GM19328 (cell line): ENCODE data around the gene CLEC4G.
"Not testable (repeated sequence)": the region's sequence is repeated elsewhere in the genome, so short reads cannot be mapped to it uniquely, and the experiment has no call there.

ENCODE experiments used
- ATAC-seq: cut with Tn5 transposase; IDR thresholded peaks from one replicate; pipeline ENCODE4 v1.9.1; 2021; ENCODE audit warnings: mild to moderate bottlenecking, moderate library complexity; ENCODE audit not compliant: unreplicated experiment

CLEC4G gene, protein sequence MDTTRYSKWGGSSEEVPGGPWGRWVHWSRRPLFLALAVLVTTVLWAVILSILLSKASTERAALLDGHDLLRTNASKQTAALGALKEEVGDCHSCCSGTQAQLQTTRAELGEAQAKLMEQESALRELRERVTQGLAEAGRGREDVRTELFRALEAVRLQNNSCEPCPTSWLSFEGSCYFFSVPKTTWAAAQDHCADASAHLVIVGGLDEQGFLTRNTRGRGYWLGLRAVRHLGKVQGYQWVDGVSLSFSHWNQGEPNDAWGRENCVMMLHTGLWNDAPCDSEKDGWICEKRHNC

DNA sequence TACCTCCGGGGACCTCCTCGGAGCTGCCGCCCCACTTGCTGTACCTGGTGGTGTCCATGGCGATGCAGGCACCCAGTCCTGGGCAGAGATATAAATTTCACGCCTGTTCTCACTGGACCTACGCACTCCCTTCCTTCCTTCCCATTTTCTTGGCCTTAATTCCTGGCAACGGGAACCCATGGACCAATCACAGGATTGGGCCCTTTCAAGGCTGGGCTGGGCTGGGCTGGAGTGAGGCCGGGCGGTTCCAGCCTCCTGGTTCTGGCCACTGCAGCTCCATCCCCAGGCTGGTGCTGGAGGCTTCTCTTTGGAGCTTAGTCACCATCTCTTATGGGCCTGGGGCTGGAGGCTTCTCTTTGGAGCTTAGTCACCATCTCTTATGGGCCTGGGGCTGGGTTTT is at the start of gene CLEC4G:
Gene CLEC4G (minus strand): TSS at position 66 of the 400 bp plus-strand sequence. CDS start 8 bp downstream, at position 58.
- ATAC-seq, result no peak

DNA sequence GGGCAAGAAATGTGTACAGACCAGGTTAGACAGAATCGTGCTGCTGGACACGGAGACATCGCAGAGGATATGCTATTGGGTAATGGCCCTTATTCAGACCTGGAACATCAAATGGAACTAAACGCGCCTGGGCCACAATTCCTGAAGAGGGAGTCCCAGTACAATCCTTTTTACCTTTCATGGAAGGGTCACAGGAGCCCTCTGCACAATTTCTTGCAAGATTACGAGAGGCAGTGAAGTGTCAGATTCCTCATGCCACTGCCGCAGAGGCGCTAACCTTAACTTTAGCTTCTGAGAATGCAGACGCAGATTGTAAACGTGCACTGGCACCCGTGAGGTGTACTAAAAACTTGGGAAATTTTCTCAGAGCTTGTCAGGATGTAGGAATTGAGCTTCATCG is 49.2 kb upstream of the CLEC4G start:
- ATAC-seq, result no peak

DNA sequence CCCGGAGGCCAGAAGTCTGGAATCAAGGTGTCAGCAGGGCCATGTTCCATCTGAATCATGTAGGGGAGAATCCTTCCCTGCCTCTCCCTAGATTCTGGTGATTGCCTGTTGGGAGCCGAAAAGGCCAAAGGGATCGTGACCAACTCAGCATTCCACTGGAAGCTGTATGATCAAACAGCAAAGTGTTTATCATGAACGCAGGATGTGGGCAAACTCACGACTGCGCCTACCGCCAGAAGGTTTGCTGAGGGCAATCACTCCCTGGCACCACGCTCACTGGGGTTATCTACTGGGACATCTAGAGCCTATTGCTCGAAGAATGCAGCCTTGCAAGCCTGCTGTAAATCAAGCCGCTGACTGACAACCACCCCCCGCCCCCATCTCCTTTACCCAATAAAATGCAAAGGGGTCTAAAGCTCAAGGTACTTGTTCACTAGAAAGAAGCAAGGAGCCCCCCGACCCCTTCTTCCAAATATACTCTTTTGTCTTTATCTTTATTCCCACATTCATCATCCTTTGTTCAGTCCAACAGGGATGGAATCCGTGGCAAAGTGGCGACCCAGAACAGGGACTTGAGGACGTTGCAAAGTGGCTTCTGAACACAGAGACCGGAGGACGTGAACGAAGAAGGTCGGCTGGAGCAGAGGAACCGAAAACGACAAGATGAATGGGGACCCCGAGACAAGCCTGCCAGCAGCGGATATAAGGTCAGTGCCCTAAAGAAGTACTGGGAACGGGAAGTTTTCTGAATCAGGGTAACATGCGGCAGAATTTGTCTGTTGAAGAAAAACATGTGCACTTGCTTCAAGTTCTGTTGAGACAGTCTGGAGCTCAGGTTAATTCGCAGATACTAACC is 47.9 kb upstream of the CLEC4G start:
- ATAC-seq, result no peak

DNA sequence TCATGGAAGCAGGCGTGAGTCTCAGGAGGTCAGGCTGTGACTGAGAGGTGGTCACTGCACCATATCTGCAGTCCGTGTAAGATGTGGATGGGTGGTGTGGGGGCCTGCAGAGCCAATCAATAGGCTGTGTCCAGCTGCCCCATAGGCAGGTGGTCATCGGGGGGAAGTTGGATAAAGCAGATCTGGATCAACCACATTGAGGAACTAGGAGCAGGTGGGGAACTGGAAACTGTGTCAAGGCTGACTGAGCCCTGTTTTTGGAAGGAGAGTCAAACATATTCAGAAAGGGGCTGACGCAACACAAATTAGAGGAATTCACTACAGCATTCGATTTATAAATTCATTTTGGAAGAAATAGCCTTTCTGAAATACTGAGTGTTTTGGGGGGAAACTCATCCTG is 46.2 kb upstream of the CLEC4G start:
- ATAC-seq, result no peak

DNA sequence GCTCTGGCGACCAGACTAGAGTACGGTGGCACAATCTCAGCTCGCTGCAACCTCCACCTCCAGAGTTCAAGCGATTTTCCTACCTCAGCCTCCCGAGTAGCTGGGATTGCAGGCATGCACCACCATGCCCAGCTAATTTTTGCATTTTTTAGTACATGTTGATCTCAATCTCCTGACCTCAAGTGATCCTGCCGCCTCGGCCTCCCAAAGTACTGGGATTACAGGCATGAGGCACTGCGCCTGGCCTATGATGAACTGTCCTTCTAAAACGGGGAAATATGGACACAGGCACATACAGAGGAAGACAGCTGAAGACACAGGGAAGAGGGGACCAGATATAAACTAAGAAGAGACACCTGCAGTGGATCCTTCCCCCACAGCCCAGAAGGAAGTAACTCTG is 43.9 kb upstream of the CLEC4G start:
- no peak for ATAC-seq

DNA sequence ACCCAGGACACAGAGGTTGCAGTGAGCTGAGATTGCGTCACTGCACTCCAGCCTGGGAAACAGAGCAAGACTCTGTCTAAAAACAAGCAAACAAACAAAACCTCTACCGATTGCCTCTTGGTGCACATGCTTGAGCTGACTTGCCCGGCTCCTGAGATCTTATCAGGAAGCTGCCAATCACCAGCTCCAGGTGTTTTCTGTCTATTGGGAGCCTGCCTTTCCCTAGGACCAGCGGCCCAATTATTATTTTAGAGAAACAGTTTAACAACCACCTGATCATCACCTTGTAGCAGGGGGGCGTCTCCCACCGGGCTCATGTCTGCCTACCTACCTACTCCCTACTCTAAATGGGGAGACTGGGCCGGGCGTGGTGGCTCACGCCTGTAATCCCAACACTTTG is 41.9 kb upstream of the CLEC4G start:
- ATAC-seq, result no peak

DNA sequence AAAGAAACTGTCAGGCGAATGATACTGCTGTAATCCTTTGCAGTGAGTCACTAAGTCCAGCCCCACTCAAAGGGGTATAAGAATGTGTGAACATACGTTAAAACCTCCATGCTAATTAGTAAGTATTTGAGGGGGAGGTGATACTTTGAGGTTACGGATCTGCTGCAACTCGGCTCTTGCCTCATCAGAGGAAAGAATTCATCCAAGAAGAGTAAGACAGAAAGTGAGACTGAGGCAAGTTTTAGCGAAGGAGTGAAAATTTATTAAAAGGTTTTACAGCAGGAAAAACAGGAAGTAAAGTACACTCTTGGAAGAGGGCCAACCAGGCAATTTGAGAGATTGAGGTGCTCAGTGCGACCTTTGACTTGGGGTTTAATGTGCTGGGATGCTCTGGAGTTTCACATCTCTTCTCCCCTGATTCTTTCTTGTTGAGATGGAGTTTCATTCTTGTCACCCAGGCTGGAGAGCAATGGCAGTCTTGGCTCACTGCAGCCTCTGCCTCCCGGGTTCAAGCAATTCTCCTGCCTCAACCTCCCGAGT is 40.9 kb upstream of the CLEC4G start:
- ATAC-seq, result no peak

DNA sequence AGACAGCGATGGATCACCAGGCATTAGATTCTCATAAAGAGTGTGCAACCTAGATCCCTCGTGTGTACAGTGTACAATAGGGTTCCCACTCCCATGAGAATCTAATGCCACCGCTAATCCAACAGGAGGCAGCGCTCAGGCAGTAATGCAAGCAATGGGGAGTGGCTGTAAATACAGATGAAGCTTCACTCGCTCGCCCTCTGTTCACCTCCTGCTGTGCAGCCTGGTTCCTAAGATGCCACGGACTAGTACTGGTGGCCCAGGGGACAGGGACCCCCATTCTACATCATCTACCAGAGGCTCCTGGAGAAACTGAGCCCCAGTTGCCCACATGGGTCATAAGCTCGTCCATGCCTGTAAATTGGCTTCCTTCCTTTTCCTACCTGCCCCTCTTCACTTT is 39.2 kb upstream of the CLEC4G start:
- ATAC-seq, result no peak

DNA sequence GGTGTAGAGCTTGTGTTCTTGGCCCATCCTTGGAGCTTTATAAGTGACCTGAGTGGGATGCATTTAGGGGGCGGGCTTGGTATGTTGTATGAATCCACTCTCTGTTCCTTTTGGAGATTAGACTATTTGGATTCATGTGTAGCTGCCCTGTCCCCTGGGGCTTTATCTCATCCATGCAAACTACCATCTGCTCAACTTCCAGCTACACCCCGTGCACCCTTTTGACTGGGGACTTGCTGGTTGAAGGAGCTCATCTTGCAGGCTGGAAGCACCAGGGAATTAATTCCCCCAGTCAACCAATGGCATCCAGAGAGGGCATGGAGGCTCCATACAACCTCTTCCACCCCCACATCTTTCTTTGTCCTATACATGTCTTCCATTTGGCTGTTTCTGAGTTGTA is 37.3 kb upstream of the CLEC4G start:
- ATAC-seq, result no peak

DNA sequence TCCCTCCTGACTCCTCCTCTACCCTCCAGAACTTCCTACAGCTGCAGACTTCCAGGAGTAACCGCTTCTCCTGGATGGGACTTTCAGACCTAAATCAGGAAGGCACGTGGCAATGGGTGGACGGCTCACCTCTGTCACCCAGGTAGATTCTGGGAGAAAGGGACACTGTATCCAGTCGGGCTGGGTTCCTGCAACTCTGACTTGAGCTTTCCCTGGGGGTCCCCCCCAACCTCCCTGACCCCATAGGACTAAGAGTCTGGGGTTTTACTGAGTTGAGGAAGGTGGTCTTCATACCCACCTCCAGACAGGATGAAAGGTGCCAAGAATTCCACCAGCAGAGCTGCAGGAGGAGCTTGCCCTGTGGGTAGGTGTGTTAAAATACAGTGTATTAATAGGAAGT is 35.6 kb upstream of the CLEC4G start:
- ATAC-seq, result no peak

DNA sequence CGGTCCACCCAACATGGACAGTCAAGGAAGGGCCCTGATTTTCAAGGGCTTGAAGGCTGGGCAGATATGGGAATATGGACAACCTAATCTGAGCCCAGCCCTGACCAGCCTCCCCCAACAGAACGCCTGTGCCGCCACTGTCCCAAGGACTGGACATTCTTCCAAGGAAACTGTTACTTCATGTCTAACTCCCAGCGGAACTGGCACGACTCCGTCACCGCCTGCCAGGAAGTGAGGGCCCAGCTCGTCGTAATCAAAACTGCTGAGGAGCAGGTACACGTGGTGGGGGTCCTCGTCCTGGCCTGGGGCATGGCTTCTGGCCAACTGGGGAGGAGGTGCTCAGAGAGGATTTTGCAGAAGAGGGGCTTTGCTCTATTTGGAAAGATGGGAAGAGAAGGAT is 34.6 kb upstream of the CLEC4G start:
- ATAC-seq, result no peak

DNA sequence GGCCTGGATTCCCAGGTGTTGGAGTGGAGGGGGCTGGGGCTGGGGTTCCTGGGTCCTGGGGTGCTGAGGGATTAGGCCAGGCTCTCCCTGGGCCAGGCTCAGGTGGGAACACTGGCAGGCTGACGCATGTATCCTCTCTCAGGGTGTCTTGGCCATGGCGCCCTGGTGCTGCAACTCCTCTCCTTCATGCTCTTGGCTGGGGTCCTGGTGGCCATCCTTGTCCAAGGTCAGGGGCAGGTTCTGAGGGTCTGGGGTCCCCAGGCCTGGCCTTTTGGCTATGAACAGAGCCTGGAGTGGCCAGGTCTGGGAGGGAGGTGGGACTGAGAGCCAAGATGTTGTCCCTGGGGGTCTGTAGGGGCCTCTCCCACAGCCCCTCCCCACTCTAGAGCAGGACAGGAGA is 33.1 kb upstream of the CLEC4G start:
- not testable (repeated sequence) for ATAC-seq

DNA sequence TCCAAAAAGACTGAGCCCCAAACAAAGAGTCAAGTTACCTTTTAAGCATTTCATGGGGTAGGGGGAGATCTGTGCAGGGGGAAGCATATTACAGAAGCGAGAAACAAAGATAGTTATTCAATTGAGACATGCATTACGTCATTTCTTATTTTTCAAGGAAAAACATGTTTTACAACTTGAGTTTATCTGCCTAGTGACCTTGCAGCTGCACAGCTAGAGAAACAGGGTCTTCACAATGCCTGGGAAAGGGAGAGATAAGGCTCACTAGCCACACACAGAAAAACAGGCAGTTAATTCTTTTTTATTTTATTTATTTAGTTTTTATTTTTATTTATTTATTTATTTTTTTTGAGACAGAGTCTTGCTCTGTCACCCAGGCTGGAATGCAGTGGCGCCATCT is 32.2 kb upstream of the CLEC4G start:
- ATAC-seq, result not testable (repeated sequence)

DNA sequence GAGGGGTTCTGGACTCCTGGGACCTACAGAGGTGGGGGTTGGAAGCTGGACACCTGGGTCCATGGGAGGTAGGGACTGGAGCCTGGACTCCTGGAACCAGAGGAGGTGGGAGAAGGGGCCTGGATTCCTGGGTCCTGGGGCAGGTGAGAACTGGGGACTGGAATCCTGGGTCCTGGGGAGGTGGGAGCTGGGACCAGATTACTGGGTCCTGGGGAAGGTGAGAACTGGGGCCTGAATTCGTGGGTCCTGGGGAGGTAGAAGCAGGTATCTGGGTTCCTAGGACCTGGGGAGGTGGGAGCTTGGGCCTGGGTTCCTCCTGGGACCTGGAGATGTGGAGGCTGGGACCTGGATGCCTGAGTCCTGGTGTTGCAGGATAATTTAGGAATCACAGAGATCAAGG is 31.8 kb upstream of the CLEC4G start:
- ATAC-seq, result no peak

DNA sequence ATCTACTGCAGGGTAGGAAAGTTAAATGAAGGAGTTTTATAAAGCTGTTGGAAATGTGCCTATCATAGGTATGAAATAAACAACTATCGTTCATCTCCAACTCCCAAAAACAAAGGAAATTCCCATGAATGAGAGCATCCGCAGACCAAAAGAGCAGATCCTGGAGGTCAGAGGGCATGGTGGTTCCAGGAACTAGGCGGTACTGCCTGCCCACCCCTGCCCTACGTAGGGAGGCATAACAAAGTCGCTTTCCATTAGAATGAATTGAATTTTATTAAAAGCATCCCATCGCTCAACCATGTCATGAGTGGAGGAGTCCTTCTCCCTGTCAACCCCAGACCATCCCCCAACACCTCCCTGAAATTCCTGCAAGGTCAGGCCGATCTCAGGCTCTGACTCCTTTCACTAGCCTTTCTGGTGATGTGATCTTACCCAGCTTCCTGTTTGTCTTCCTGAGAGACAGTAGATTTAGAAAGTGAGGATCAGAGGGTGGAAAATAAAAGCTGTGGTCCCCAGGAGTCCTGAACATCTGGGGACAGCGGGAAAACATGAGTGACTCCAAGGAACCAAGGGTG is 30.9 kb upstream of the CLEC4G start, which contains the start of gene CLEC4M:
Gene CLEC4M (plus strand): TSS at position 525 of the 575 bp plus-strand sequence. CDS start 24 bp downstream, at position 549.
- ATAC-seq, result no peak

DNA sequence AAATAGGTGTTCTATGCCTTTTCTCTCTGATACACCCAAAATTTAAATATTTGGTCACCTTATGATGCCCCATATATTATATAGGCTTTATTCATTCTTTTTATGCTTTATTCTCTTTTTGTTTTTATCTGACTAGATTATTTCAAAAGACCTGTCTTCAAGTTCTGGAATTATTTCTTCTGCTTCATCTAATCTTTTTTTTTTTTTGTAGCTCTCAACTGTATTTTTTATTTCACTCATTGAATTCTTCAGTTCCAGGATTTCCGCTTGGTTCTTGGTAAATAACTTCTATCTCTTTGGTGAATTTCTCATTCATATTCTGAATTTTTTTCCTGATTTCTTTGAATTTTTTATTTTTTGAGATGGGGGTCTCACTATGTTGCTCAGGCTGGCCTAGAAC is 27.2 kb upstream of the CLEC4G start:
- no peak for ATAC-seq

DNA sequence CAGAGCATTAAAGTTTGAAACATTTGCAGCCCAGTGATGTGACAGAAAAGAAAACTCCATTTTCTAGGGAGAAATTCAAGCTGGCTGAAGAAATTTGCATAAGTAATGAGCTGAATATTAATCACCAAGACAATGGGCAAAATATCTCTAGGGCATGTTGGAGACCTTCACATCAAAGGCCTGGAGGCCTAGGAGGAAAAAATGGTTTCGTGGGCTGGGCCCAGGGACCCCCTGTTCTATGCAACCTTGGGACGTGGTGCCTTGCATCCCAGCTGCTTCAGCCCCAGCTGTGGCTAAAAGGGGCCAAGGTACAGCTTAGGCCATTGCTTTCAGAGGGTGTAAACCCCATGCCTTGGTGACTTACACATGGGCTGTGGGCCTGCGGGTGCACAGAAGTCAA is 25.4 kb upstream of the CLEC4G start:
- no peak for ATAC-seq

DNA sequence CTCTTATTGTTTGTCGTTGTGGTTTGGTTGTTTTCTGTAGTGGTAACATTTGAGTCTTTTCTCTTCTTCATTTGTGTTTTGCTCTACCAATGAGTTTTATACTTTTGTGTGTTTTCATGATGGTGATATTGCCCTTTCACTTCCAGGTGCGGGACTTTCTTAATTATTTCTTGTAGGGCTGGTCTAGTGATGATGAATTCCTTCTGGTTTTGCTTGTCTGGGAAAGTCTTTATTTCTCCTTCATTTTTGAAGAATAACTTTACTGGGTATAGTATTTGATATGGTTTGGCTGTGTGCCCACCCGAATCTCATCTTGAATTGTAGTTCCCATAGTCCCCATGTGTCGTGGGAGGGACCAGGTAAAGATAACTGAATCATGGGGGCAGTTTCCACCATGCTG is 24.3 kb upstream of the CLEC4G start:
- no peak for ATAC-seq

DNA sequence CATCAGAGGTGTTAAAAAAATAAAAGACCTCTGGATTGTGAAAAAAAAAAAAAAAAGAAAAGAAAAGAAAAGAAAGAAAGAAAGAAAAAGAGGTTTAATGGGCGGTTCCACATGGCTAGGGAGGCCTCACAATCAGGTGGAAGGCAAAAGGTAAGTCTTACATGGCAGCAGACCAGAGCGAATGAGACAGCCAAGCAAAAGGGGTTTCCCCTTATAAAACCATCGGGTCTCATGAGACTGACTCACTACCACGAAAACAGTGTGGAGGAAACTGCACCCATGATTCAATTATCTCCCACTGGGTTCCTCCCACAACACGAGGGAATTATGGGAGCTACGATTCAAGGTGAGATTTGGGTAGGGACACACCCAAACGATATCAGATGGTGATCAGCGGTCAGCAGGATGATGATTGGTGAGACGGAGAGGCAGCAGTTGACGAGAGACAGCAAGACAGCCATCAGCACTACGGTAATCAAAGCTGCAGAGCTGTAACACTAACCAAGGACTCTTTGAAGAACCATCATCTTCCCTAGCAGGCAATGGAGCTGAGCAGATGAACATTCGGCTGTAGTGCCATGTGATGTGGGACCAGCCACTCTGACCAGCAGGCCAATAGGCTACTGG is 19.4 kb upstream of the CLEC4G start:
- ATAC-seq, result no peak

DNA sequence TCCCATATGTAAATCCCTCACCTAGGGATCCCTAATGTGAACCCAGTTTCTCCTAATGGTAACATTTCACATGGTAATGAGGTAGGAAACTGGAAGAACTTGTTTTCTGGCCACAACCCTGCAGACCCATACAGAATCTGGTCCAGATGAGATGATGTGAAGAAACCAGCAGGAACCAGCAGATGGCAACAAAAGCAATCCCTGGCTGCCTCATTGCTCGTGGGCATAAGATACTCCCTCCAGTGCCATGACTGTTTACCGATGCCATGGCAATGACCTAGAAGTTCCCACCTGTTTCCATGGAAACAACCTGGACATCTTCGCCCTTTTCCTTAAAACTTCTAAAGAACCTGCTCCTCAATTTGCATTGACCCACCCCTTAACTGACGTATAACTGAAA is 16.8 kb upstream of the CLEC4G start:
- ATAC-seq, result no peak

DNA sequence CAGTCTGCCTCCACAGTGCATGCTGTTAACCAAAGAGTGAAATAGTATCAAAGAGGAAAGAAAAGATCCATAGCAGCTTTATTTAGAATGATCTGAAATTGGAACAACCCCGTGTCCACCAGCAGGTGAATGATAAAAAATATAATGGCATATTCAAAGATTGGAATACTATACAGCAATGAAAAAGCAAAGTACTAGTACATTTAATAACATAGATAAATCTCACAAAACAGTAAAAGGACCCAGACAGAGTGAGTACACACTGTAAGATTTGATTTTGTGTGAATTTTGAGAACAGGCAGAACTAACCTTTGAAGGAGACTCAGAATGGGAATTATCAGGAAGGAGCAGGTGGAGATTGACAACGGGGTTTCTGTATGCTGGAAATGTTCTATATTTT is 16.3 kb upstream of the CLEC4G start:
- no peak for ATAC-seq
